ENCODE data around the gene ASIC2. TPM values are rescaled to one million over a fixed set of nuclear protein-coding genes. Genes with fewer than 3 reads are reported as not detected.

Gene ASIC2
- total and polyA plus RNA-seq, 2 experiments from 2014 or later = not detected

GRCh38 chr17:32998887-32999228, 294.2 kb downstream of the ASIC2 start:
- H3K4me1 ChIP-seq (ENCODE audit: low read depth) = peaks cover 3% of the 10 kb centered on the region
- peak in 1 of 2 donors; percentile 40 for DNase-seq (ENCODE audit: low read depth in 1 of 2, low spot score in 1 of 2)
- H3K36me3 ChIP-seq = no peaks in the 10 kb centered on the region
- H3K27ac ChIP-seq = no peak overlapping the region
- H3K27me3 ChIP-seq = no peaks in the 10 kb centered on the region
- no peak for TF ChIP-seq CTCF (IDR thresholded peaks at IDR 0.05; ENCODE audit: low read depth, low read length)
- no peak overlapping the region for H3K4me3 ChIP-seq
- H3K9me3 ChIP-seq (ENCODE audit: low read depth) = no peaks in the 10 kb centered on the region

GRCh38 chr17:32998111-32998886, 294.8 kb downstream of the ASIC2 start:
- peak; percentile 76 to 86 for DNase-seq (ENCODE audit: low read depth in 1 of 2, low spot score in 1 of 2)
- H3K9me3 ChIP-seq (ENCODE audit: low read depth) = no peaks in the 10 kb centered on the region
- peaks cover 3% of the 10 kb centered on the region for H3K4me1 ChIP-seq (ENCODE audit: low read depth)
- no peaks in the 10 kb centered on the region for H3K27me3 ChIP-seq
- no peak overlapping the region for H3K4me3 ChIP-seq
- H3K36me3 ChIP-seq = no peaks in the 10 kb centered on the region
- peak; percentile 91 for TF ChIP-seq CTCF (IDR thresholded peaks at IDR 0.05; ENCODE audit: low read depth, low read length)
- no peak overlapping the region for H3K27ac ChIP-seq

GRCh38 chr17:32995416-32996045, 297.6 kb downstream of the ASIC2 start:
- TF ChIP-seq CTCF (IDR thresholded peaks at IDR 0.05; ENCODE audit: low read depth, low read length) = no peak
- Histone ChIP-seq H3K4me1 (ENCODE audit: low read depth) (peaks cover 3% of the 10 kb centered on the region), H3K9me3 (ENCODE audit: low read depth) (no peaks in the 10 kb centered on the region), H3K36me3 (no peaks in the 10 kb centered on the region), H3K27ac (no peak overlapping the region), H3K4me3 (no peak overlapping the region), H3K27me3 (no peaks in the 10 kb centered on the region)
- DNase-seq (ENCODE audit: low read depth in 1 of 2, low spot score in 1 of 2) = no peak

DNA sequence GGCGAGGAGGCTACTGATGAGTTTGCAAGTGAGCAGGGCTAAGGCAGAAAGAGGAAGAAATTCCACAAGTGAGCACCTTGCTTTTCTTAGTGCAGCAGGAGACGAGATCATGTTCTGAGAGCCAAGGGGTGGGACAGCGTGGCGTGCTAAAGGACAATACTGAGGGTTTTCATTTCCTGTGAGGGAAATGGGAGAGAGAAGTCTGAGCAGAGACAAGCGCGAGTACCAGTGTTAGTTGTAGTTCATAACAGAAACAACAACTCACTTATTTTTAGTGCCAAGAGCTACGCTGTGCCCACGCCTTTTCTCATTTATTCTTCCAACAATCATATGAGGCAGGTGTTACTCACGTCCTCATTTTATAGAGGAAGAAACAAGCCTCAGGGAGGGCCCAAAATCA, 299.1 kb downstream of the ASIC2 start:
- peaks cover 3% of the 10 kb centered on the region for H3K4me1 ChIP-seq (ENCODE audit: low read depth)
- DNase-seq (ENCODE audit: low read depth in 1 of 2, low spot score in 1 of 2) = no peak
- no peak for TF ChIP-seq CTCF (IDR thresholded peaks at IDR 0.05; ENCODE audit: low read depth, low read length)
- no peaks in the 10 kb centered on the region for H3K9me3 ChIP-seq (ENCODE audit: low read depth)
- H3K27me3 ChIP-seq = no peaks in the 10 kb centered on the region
- no peak overlapping the region for H3K4me3 ChIP-seq
- no peak overlapping the region for H3K27ac ChIP-seq
- no peaks in the 10 kb centered on the region for H3K36me3 ChIP-seq

GRCh38 chr17:32992321-32993033, 300.6 kb downstream of the ASIC2 start:
- no peaks in the 10 kb centered on the region for H3K36me3 ChIP-seq
- no peak overlapping the region for H3K4me3 ChIP-seq
- no peak overlapping the region for H3K27ac ChIP-seq
- TF ChIP-seq CTCF (IDR thresholded peaks at IDR 0.05; ENCODE audit: low read depth, low read length) = no peak
- H3K9me3 ChIP-seq (ENCODE audit: low read depth) = no peaks in the 10 kb centered on the region
- H3K27me3 ChIP-seq = no peaks in the 10 kb centered on the region
- no peak for DNase-seq (ENCODE audit: low read depth in 1 of 2, low spot score in 1 of 2)
- no peaks in the 10 kb centered on the region for H3K4me1 ChIP-seq (ENCODE audit: low read depth)

Data from cardiac muscle cell (in vitro differentiated cells and primary cell).